ENCODE data around the gene SEL1L.

DNA sequence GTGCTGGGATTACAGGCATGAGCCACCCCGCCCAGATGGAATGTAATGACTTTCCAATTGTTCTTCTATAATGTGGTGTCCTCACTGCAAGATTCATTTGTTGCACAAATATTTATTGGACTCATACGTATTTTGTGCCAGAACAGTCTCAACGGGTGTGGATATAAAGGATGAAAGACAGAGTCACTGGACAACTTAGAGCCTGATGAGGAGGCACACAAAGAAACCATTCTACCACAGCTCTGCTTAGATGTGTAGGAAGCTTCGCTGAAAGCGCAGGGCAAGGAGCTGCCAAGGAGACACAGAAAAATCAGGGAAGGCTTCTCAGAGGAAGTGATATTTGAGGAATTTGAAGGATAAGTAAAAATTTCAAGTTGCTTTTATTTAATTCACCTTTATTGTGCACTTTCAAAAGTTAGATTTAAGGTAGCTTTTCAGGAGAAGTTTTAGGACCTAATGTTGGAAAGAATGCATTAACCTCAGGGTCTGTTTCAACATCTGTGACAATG is 92.0 kb downstream of the SEL1L start:
- TF ChIP-seq, protein P1, sequence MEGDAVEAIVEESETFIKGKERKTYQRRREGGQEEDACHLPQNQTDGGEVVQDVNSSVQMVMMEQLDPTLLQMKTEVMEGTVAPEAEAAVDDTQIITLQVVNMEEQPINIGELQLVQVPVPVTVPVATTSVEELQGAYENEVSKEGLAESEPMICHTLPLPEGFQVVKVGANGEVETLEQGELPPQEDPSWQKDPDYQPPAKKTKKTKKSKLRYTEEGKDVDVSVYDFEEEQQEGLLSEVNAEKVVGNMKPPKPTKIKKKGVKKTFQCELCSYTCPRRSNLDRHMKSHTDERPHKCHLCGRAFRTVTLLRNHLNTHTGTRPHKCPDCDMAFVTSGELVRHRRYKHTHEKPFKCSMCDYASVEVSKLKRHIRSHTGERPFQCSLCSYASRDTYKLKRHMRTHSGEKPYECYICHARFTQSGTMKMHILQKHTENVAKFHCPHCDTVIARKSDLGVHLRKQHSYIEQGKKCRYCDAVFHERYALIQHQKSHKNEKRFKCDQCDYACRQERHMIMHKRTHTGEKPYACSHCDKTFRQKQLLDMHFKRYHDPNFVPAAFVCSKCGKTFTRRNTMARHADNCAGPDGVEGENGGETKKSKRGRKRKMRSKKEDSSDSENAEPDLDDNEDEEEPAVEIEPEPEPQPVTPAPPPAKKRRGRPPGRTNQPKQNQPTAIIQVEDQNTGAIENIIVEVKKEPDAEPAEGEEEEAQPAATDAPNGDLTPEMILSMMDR (IDR thresholded peaks at IDR 0.05), result no peak
- no peak for TF ChIP-seq POLR2A (IDR thresholded peaks at IDR 0.05)
